ENCODE data around the gene B4GALT7.

Gene B4GALT7

DNA sequence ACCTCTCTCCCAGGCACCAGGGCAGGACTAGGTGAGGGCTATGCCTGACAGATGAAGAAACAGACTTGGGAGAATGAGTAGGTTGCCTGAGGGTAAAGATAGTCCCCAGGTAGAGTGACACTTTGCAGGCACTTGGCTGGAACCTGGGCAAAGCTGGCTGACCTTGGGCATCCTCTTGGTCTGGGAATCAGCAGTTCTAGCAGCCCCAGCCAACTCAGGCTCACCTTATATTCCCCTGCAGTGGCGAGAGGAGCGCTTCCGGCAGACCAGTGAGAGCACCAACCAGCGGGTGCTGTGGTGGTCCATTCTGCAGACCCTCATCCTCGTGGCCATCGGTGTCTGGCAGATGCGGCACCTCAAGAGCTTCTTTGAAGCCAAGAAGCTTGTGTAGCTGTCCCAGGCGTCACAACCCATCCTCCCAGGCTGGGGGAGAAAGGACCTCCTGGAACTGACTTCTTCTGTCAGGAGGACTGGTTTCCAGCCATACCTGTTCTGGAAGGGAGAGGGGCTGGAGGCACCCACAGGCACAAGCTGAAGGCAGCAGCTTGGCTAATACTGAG is 4.8 kb upstream of the B4GALT7 start:
- no peak overlapping the region for H3K9ac ChIP-seq (ENCODE audit: low read depth, low read length, poor library complexity, severe bottlenecking)
- H3K9me3 ChIP-seq (ENCODE audit: insufficient read depth, low read depth, low read length) = no peaks in the 10 kb centered on the region
- H2AFZ ChIP-seq (ENCODE audit: low read length) = no peak overlapping the region
- H3K4me2 ChIP-seq (ENCODE audit: low read depth, low read length, poor library complexity, severe bottlenecking) = no peak overlapping the region
- no peaks in the 10 kb centered on the region for H3K9me2 ChIP-seq (replicated peaks; ENCODE audit: low read depth, low read length)
- H3F3A ChIP-seq (ENCODE audit: low read depth) = no peaks in the 10 kb centered on the region
- peaks cover 25% of the 10 kb centered on the region for H3K79me2 ChIP-seq (ENCODE audit: insufficient read depth, low read length)
- peaks cover 12% of the 10 kb centered on the region for H4K20me1 ChIP-seq (ENCODE audit: insufficient read depth, low read length, poor library complexity, severe bottlenecking)
- peaks cover 12% of the 10 kb centered on the region for H3K4me1 ChIP-seq (ENCODE audit: insufficient read depth, low read length, poor library complexity, severe bottlenecking)
- no peak overlapping the region for H3K4me3 ChIP-seq (ENCODE audit: low read length, poor library complexity, severe bottlenecking)
- H3K36me3 ChIP-seq (ENCODE audit: insufficient read depth, low read length) = no peaks in the 10 kb centered on the region; the same call in 1 of the 2 replicates
- H3K27me3 ChIP-seq (ENCODE audit: insufficient read depth, low read length, poor library complexity, severe bottlenecking) = no peaks in the 10 kb centered on the region
- no peak for TF ChIP-seq EZH2phosphoT487 (IDR thresholded peaks at IDR 0.05; ENCODE audit: borderline replicate concordance)
- TF ChIP-seq, protein P1, sequence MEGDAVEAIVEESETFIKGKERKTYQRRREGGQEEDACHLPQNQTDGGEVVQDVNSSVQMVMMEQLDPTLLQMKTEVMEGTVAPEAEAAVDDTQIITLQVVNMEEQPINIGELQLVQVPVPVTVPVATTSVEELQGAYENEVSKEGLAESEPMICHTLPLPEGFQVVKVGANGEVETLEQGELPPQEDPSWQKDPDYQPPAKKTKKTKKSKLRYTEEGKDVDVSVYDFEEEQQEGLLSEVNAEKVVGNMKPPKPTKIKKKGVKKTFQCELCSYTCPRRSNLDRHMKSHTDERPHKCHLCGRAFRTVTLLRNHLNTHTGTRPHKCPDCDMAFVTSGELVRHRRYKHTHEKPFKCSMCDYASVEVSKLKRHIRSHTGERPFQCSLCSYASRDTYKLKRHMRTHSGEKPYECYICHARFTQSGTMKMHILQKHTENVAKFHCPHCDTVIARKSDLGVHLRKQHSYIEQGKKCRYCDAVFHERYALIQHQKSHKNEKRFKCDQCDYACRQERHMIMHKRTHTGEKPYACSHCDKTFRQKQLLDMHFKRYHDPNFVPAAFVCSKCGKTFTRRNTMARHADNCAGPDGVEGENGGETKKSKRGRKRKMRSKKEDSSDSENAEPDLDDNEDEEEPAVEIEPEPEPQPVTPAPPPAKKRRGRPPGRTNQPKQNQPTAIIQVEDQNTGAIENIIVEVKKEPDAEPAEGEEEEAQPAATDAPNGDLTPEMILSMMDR (conservative IDR thresholded peaks at IDR 0.05; ENCODE audit: low read length) = no peak

DNA sequence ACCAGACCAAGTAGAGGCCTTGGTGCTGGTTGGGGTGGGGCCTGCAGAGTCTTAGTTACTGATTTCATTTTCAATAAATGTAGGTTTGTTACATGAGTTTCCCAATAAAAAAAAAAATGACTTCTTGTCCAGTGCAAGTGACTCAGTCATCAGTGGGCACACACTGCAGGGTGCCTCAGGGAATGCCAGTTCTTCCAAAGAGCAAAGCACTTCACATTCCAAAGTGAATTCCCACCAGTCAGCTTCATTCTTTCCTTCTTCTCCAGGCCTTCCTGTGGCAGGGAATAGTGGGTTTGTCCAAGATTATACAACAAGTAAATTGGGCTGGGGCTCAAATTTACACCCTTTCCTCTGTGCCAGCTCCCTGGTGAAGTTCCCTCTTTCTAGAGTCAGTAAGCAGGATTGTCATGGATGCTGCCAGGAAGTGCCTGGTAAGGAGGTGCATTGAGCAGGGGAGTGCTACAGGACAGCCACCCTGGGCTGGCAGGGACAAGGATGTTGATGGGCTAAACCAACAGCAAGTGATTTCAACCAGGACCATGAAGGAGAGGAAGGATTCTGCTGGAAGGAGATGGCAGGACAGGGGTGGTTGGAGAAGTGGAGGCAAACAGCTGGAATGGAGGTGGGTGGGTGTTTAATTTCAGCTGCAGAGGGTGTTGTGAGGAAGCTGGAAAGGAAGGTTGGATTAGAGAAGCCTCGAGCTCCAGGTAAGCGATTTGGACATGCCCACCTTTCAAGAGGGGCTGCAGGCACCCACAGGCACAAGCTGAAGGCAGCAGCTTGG is 3.7 kb upstream of the B4GALT7 start:
- H3K4me1 ChIP-seq (ENCODE audit: insufficient read depth, low read length, poor library complexity, severe bottlenecking) = peaks cover 15% of the 10 kb centered on the region
- H3K27me3 ChIP-seq (ENCODE audit: insufficient read depth, low read length, poor library complexity, severe bottlenecking) = no peaks in the 10 kb centered on the region
- H3K9me3 ChIP-seq (ENCODE audit: insufficient read depth, low read depth, low read length) = no peaks in the 10 kb centered on the region
- peaks cover 15% of the 10 kb centered on the region for H4K20me1 ChIP-seq (ENCODE audit: insufficient read depth, low read length, poor library complexity, severe bottlenecking)
- no peak overlapping the region for H3K4me2 ChIP-seq (ENCODE audit: low read depth, low read length, poor library complexity, severe bottlenecking)
- H2AFZ ChIP-seq (ENCODE audit: low read length) = no peak overlapping the region
- no peak overlapping the region for H3K4me3 ChIP-seq (ENCODE audit: low read length, poor library complexity, severe bottlenecking)
- H3K79me2 ChIP-seq (ENCODE audit: insufficient read depth, low read length) = peaks cover 32% of the 10 kb centered on the region
- H3K9ac ChIP-seq (ENCODE audit: low read depth, low read length, poor library complexity, severe bottlenecking) = no peak overlapping the region
- H3F3A ChIP-seq (ENCODE audit: low read depth) = no peaks in the 10 kb centered on the region
- H3K9me2 ChIP-seq (replicated peaks; ENCODE audit: low read depth, low read length) = no peaks in the 10 kb centered on the region
- no peak for TF ChIP-seq EZH2phosphoT487 (IDR thresholded peaks at IDR 0.05; ENCODE audit: borderline replicate concordance)
- TF ChIP-seq, protein P1 (conservative IDR thresholded peaks at IDR 0.05; ENCODE audit: low read length) = no peak
- no peaks in the 10 kb centered on the region; the same call in 1 of the 2 replicates for H3K36me3 ChIP-seq (ENCODE audit: insufficient read depth, low read length)

DNA sequence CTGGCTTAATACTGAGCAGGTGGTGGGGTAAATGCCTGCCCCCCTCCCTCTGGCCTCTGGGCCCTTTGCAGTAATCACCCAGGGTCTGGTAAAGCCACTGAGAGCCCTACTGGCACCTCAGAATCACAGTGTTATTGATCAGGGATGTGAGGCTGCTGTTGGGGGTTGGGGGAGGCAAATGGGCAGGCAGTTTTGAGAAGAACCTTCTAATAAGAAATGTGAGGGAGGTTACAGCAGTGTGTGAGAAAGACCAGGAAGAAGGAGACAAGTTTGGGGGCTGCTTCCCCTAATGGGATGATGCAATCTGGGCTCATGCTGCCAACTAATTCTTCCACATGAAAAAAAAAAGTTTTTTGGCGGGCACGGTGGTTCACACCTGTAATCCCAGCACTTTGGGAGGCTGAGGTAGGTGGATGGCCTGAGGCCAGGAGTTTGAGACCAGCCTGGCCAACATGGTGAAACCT is 3.1 kb upstream of the B4GALT7 start:
- Histone ChIP-seq H4K20me1 (ENCODE audit: insufficient read depth, low read length, poor library complexity, severe bottlenecking) (peaks cover 15% of the 10 kb centered on the region), H3K9ac (ENCODE audit: low read depth, low read length, poor library complexity, severe bottlenecking) (no peak overlapping the region), H3K4me2 (ENCODE audit: low read depth, low read length, poor library complexity, severe bottlenecking) (no peak overlapping the region), H3K27me3 (ENCODE audit: insufficient read depth, low read length, poor library complexity, severe bottlenecking) (no peaks in the 10 kb centered on the region), H3K4me3 (ENCODE audit: low read length, poor library complexity, severe bottlenecking) (no peak overlapping the region), H2AFZ (ENCODE audit: low read length) (no peak overlapping the region), H3K9me3 (ENCODE audit: insufficient read depth, low read depth, low read length) (no peaks in the 10 kb centered on the region), H3K79me2 (ENCODE audit: insufficient read depth, low read length) (peaks cover 33% of the 10 kb centered on the region), H3K4me1 (ENCODE audit: insufficient read depth, low read length, poor library complexity, severe bottlenecking) (peaks cover 17% of the 10 kb centered on the region), H3K36me3 (ENCODE audit: insufficient read depth, low read length) (no peaks in the 10 kb centered on the region; the same call in 1 of the 2 replicates), H3F3A (ENCODE audit: low read depth) (no peaks in the 10 kb centered on the region), H3K9me2 (replicated peaks; ENCODE audit: low read depth, low read length) (no peaks in the 10 kb centered on the region)
- no peak for TF ChIP-seq EZH2phosphoT487 (IDR thresholded peaks at IDR 0.05; ENCODE audit: borderline replicate concordance)
- TF ChIP-seq, protein P1 (conservative IDR thresholded peaks at IDR 0.05; ENCODE audit: low read length) = no peak

Measured in Loucy (cell line).